Measurements from ENCODE around the gene GJB4.

The GJB4 gene

GRCh38 chr1:34777519-34778321 is 18.2 kb downstream of the GJB4 start:
- DNase-seq (ENCODE audit: low read depth in 2 of 2, low spot score in 1 of 2), result no peak

GRCh38 chr1:34778381-34778780 is 18.8 kb downstream of the GJB4 start:
- DNase-seq (ENCODE audit: low read depth in 2 of 2, low spot score in 1 of 2), result no peak

DNA sequence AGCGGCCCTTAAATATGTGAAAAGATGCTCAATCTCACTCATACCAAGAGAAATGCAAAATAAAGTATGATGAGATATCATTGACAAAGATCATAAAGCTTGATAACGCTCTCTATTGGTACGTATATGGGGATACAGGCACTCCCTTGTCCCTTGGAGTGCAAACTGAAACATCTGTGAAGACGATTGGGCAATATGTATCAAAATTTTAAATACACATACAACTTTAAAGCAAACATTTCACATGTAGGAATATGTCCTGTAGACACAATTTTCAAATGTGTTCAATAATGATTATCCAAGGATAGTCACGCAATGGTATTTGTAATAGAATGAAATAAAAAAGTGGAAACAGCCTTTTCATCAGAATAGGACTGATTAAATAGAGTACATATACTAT is 19.5 kb downstream of the GJB4 start:
- DNase-seq (ENCODE audit: low read depth in 2 of 2, low spot score in 1 of 2), result no peak

DNA sequence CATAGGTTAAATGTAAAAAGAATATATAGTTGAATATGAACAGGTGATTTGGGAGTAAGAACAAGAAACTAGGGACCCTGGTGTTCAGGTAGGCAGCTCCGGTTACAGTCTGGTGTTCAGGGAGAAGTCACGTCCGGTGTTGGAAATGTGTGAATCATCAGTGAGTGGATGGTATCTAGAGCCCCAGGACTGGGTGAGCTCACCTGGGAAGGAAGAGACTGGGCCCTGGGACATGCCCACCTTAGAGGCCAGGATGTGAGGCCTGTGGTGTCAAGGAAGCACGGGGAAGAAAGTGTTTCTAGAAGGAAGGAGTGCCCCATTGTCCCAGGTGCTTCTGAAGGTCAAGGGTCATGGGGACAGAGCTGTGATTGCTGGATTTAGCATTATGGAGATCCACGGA is 20.0 kb downstream of the GJB4 start:
- no peak for DNase-seq (ENCODE audit: low read depth in 2 of 2, low spot score in 1 of 2)

- DNase-seq (ENCODE audit: low read depth in 2 of 2, low spot score in 1 of 2), result no peak
Observed at GRCh38 chr1:34779962-34780361, 20.4 kb downstream of the GJB4 start.

DNA sequence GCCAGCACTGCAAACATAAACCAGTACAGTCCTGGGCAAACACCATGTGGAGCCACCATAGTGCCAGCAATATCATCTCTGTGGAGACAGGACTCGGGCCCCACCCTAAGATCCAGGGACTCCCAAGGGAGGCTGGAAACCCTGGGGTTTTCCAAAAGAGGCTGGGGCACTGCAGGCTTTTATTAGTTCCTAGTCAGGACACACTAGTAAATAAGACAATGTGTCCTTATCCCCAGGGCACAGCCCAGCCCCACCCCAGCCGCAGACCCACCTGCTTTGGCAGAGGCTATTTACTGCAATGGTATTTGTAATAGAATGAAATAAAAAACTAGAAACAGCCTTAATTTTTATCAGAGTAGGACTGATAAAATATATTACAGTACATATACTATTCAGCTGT is 21.0 kb downstream of the GJB4 start:
- DNase-seq (ENCODE audit: low read depth in 2 of 2, low spot score in 1 of 2), result no peak

DNA sequence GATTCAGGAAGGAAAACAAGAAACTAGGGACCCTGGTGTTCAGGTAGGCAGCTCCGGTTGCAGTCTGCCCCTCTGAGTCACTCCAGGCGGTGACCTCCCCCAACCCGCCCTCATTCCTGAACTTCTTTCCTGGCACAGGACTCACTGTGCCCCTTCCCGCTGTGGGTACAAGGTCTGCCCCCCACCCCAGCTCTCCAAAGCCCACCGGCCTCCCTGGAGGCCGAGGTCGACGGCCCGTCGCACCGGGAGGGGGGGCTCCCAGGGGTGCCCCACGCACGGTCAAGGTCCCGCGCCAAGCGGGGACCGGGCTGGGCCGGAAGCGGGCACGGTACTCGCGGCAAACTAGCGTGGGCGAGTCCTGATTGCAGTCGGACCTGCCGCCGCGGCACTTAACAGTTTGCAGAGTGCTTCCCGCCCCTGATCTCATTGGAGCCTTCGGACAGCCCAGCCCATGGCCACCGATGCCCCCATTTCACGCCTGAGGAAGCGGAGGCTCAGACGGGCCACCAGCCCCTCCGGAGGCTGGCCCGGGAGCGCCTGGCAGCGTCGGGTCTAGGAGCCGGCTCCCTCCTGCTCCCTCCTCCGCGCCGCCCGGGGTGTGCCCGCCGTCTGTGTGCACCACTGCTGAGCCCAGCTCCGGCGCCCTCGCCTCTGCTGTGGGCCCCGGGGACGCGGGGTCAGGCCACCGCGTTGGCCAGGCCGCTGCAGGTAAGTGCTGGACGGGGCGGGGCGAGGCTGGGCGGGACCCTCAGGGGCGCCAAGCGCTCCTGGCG is 21.7 kb downstream of the GJB4 start, which contains the start of gene GJB3:
Gene GJB3, plus strand, starts transcription at position 144 of the 773 bp plus-strand sequence. CDS start 3,549 bp downstream, outside the sequence.
- DNase-seq (ENCODE audit: low read depth in 2 of 2, low spot score in 1 of 2), result no peak

GRCh38 chr1:34781844-34782391 is 22.4 kb downstream of the GJB4 start:
- DNase-seq (ENCODE audit: low read depth in 2 of 2, low spot score in 1 of 2), result no peak

GRCh38 chr1:34784751-34785221 is 25.2 kb downstream of the GJB4 start:
- DNase-seq (ENCODE audit: low read depth in 2 of 2, low spot score in 1 of 2), result no peak

- no peak for DNase-seq (ENCODE audit: low read depth in 2 of 2, low spot score in 1 of 2)
Observed at GRCh38 chr1:34785231-34785874, 25.8 kb downstream of the GJB4 start.

DNA sequence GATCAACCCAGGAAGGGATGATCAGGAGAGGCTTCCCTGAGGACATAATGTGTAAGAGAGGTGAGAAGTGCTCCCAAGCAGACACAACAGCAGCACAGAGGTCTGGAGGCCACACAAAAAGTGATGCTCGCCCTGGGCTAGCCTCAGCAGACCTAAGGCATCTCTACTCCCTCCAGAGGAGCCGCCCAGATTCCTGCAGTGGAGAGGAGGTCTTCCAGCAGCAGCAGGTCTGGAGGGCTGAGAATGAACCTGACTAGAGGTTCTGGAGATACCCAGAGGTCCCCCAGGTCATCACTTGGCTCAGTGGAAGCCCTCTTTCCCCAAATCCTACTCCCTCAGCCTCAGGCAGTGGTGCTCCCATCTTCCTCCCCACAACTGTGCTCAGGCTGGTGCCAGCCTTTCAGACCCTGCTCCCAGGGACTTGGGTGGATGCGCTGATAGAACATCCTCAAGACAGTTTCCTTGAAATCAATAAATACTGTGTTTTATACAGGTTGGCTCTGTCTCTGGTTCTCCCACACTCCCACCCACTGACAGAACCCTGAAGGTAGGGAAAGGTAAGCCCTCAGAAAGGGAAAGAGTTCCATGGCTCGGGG is 26.4 kb downstream of the GJB4 start:
- no peak for DNase-seq (ENCODE audit: low read depth in 2 of 2, low spot score in 1 of 2)

DNA sequence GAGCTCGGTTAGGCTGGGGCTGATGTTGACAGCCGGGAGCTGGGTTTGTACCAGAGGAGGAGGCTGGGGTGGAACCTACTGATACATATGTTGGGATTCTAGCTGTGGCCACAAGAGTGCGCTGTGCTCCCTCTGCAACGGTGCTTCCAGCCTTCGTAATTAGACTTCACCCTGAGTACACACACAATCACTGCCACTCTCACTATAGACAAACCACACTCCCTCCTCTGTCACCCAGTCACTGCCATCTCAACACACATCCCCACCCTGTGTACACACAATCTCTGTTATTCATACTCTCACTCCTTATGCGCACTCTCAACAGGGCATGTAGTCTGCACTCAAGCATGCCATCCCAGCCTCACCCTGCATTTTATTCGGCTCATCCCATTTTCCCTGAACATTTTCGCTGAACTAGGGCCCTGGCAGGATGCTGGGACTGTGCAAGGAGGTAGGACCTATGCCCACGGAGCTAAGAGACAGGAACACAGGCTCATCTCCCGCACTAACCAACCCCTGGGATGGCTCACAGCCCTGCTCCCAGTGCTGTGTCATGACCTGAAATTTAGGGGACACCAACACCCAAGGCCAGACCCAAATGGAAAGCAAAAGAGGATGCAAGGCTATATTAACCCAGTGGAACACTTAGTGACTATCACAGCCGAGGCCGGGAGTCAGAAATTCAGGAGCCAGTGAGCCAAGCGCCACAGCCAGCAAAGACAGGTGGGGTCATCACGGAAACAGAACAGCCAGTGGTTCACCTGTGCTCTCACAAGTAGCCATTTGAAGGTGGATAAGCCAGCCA is 27.2 kb downstream of the GJB4 start:
- DNase-seq (ENCODE audit: low read depth in 2 of 2, low spot score in 1 of 2), result peak; percentile 9 to 31

- DNase-seq (ENCODE audit: low read depth in 2 of 2, low spot score in 1 of 2), result no peak
Observed at GRCh38 chr1:34787461-34788420, 28.2 kb downstream of the GJB4 start.

DNA sequence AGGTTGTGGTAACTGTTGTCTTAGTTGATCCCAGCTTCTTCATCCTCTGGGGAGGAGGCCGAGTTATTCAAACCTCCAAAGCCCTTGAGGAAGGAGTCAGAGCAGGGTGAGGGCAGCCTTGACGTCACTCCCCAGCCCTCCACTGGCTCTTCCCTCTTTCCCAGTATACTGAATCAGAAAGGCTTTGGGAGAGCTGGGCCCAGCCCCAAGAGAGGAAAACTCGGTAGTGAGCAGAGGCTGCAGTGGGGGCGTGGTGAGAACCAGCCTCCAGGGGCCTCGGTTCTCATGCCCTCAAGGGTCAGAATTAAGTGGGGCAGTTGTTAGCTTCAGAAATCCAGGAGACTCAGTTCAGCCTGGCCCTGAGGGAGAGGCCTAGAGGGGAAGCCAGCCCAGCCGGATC is 31.4 kb downstream of the GJB4 start:
- no peak for DNase-seq (ENCODE audit: low read depth in 2 of 2, low spot score in 1 of 2)

DNA sequence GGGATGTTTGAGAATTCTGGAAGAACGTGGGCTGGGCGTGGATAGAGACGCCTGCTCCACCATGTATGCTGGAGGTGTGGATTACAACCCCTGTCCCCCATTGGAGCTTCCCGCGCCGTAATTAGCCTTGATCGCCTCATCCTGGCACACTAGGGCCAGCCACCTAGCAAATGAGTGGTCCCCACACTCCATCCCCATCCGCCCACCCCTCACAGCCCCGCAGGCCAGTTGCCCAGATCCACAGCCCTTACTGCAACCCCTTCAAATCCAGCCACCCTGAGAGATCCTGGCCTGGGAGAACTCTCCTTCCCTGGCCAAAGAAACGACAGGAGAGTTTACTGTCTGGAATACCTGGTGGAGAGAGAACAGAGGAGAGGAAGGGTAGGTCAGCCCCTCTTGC is 32.9 kb downstream of the GJB4 start:
- DNase-seq (ENCODE audit: low read depth in 2 of 2, low spot score in 1 of 2), result no peak

- DNase-seq (ENCODE audit: low read depth in 2 of 2, low spot score in 1 of 2), result no peak
Observed at GRCh38 chr1:34792868-34793727, 33.6 kb downstream of the GJB4 start, which contains the start of gene GJA4. Gene GJA4 (plus strand): TSS chr1:34792999. CDS start chr1:34794214, 1,215 bp downstream.

GRCh38 chr1:34794001-34794789 is 34.7 kb downstream of the GJB4 start:
- no peak for DNase-seq (ENCODE audit: low read depth in 2 of 2, low spot score in 1 of 2)

All from stimulated activated CD8-positive, alpha-beta memory T cell treated with anti-CD3 and anti-CD28 coated beads, Interleukin-4, amount 100 ng/mL, for 1 hour (primary cell).